ENCODE measurements around the gene AGXT2.
"Not testable (repeated sequence)": the region's sequence is repeated elsewhere in the genome, so short reads cannot be mapped to it uniquely, and the experiment has no call there.

Gene AGXT2

GRCh38 chr5:35012365-35012764 lies 35.4 kb downstream of the AGXT2 start:
- no peak for DNase-seq (ENCODE audit: low read depth)

- DNase-seq (ENCODE audit: low read depth), result no peak
These were observed 37.1 kb downstream of the AGXT2 start for GRCh38 chr5:35010676-35011075.

DNA sequence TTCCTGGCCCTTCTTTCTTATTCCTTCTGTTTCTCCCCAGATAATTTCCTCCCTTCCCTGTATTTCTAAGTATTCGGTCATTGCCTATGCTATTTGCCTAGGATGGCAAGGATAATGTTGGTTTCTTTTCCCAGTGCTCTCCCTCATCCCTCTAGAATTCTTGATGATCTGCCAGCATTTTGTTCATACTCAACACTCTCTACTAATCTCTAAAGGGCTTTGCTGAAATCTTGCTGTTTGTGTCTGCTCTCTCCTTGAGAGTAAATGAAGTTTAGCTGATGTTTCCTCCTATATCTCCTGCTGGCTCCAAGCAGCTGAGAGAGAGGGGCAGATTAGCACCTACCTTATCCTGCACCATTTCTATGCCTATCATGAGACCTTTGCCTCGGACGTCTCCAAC lies 38.1 kb downstream of the AGXT2 start:
- DNase-seq (ENCODE audit: low read depth), result no peak

DNA sequence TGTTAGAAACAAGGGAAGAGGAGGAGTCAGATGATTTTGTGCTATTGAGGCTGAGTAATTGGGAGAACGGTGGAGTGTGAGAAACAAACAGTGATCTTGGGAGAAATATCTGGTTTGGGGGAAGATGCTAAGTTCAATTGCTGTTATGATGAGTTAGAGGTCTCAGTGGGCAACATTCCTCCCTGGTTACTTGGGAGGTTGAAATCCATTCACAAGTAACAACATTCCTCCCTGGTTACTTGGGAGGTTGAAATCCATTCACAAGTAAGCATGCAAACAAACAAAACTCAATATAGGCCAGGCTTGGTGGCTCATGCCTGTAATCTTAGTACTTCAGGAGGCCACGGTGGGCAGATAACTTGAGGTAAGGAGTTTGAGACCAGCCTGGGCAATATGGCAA lies 38.7 kb downstream of the AGXT2 start:
- no peak for DNase-seq (ENCODE audit: low read depth)

- DNase-seq (ENCODE audit: low read depth), result no peak
These were observed 43.0 kb downstream of the AGXT2 start for GRCh38 chr5:35004771-35005170.

DNA sequence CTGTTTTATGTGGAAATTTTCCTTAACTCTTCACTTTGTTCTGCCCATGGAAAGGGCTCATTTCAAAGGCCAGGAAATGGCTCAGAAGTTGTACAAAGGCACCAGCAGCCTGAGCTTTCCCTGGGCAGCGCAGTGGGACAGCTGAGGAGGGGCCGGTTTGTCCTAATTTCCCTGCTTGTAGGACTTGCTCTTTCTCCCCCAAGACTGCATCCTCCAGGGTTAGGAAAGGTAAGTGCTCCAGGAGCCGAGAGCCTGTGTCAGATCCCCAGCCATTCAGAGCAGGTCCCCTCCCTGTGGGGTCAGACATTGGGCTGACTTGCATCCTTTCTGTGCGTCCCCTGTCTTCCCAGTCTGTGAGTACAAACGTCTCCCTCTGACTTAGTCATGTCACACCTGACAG lies 43.5 kb downstream of the AGXT2 start:
- DNase-seq (ENCODE audit: low read depth), result no peak

DNA sequence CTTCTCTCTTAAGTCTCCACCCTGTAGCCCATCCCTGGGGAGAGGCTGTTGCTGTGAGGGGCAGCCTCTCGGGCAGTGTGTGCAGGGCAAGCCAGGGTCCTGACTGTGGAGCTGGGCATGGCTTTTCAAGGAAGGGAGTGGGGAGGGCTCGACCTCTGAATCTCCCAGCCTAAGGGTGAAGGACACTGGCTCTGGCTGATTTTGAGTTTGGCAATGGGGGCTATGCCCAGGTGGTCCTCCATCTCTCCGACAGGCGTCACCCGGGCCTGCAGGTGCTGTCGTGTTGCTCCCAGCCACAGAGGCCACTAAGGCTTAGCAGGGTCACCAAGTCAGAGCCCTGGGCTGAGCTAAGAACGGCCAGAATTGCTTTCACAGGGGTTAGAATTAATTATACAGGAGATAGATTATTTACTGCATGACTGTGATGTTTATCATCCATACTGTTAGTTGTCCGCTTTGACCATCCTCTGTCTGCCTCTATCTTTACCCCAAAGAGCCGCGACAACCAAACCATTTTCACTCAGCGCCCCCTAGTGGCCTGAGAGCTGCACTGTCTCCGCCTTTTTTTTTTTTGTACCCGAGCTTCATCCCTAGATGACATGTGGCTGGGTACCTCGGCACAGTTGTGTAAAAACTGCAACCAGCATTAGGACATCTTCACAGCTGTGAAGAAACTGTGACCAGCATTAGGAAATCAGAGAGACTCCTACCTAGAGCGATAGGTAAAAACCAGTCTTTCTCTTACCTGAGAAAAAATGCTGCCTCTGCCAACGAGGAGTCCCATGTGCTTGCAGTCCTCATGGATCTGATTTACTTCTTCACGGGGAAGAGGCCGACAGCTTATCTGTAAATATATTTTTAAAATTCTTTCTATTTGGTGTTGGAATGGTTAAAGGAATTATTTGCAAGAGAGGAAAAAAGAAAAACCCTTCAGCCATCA lies 44.5 kb downstream of the AGXT2 start:
- DNase-seq (ENCODE audit: low read depth), result no peak

GRCh38 chr5:35002459-35002858 lies 45.3 kb downstream of the AGXT2 start:
- no peak for DNase-seq (ENCODE audit: low read depth)

- DNase-seq (ENCODE audit: low read depth), result no peak
These were observed 45.9 kb downstream of the AGXT2 start for GRCh38 chr5:35001842-35002241.

DNA sequence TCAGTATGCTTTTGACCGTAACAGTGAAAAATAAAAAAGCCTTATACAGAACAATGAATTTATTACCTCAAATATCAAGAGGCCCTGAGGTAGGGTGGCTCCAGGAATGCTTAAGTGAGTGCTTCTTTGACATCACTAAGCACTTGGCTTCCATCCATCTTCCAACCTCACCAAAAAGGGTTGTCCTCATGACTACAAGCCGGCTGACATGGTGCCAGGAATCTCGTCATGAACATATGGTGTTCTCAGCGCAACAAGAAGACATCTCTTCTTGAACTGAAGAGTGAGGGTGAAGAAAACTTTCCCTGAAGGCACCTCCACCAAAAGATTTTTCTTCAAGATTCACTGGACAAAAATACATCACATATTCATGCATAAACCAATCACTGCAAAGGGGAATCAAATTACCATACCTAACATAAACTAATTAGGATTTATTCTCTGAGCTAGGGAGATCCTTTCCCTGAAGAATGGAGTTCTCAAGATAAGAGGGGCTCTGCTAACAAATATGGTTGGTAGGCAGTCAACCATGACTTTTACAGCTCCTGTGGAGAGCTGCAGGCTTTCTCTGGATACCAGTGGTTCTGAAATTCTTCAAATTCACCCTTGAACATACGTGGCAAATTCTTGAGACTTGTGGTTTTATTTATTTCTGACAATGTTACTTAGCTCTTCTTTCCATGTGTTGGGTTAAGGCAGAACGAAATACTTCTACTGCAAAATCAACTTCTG lies 49.5 kb downstream of the AGXT2 start:
- DNase-seq (ENCODE audit: low read depth), result peak; percentile 32

DNA sequence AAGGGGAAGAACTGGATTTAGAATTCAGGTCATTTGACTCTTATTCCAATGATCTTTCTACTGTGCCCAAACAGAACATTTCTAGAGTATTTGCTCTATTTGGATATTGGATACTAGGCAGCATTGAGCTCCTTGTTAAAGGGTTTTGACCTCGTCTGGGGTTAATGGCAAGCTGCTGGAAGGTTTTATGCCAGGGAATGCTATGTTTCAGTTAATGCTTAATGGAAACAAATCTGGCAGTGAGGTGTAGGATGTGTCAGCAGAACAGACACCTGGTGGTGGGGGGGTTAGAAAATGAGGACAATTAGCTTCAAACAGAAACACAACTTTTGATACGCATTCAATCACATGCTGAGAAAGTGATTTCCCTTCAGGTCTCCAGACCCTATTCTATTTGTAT lies 51.5 kb downstream of the AGXT2 start:
- DNase-seq (ENCODE audit: low read depth), result no peak

GRCh38 chr5:34993951-34994350 lies 53.8 kb downstream of the AGXT2 start:
- DNase-seq (ENCODE audit: low read depth), result no peak

- no peak for DNase-seq (ENCODE audit: low read depth)
These were observed 56.1 kb downstream of the AGXT2 start for GRCh38 chr5:34991486-34992238.

- DNase-seq (ENCODE audit: low read depth), result no peak
These were observed 60.8 kb downstream of the AGXT2 start for GRCh38 chr5:34986965-34987364.

GRCh38 chr5:34982823-34983222 lies 64.9 kb downstream of the AGXT2 start:
- no peak for DNase-seq (ENCODE audit: low read depth)

DNA sequence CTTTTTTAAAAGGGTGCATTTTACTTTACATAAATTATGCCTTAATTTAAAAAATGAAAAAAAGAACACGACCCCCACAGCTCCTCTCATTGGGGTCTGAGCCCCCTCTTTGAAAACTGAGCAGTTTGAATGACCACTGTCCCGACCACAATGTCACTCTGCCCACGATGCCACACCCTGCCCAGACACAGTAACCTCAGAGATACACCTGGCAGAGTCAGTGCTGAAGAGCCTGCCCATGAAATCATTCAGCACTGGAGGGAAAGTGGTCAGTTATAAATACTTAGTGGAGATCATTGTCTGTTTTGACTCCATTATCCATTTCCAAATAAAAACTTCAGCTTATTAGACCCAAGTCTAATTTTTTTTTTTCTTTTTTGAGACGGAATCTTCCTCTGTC lies 69.1 kb downstream of the AGXT2 start:
- no peak for DNase-seq (ENCODE audit: low read depth)

GRCh38 chr5:34977934-34978613 lies 69.7 kb downstream of the AGXT2 start:
- no peak for DNase-seq (ENCODE audit: low read depth)

DNA sequence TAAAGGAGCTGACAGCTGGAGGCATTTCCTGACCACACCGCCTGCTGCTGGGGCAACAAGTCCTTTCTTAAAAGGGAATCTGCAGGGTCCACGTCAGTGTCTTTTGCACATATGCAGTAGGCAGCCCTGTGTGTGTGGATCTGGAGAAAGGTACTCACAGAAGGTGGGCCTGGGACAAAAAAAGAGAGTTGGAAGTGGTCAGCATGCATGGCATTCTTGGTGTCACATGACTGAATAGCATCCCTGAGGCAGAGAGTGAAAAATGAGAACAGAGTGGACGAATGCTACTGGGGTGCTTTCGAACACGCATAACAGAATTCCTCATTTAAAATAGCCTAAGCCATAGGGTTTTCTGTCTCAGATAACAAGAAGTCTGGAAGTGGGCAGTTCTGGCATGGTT lies 71.4 kb downstream of the AGXT2 start:
- no peak for DNase-seq (ENCODE audit: low read depth)

- DNase-seq (ENCODE audit: low read depth), result not testable (repeated sequence)
These were observed 76.1 kb downstream of the AGXT2 start for GRCh38 chr5:34971655-34972054.

DNA sequence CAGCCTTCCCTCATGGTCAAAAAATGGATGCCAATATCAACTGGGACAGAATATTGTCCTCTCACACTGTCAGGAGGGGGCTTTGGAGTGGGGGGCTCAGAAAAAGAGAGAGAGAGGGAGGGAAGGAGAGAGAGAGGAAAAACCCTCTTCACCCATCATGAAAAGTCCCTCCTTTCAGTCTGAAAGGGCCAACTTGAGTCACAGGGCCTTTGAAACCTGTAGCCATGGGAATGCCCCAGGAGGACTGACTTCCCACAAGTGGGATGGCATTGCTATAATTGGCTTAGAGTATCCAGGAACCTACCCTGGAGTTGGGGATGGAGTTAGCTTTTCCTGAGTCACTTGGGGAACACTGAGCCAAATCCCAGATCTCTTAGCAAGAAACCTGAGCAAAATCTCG lies 77.2 kb downstream of the AGXT2 start:
- DNase-seq (ENCODE audit: low read depth), result no peak

- DNase-seq (ENCODE audit: low read depth), result no peak
These were observed 79.5 kb downstream of the AGXT2 start for GRCh38 chr5:34968258-34968657.

DNA sequence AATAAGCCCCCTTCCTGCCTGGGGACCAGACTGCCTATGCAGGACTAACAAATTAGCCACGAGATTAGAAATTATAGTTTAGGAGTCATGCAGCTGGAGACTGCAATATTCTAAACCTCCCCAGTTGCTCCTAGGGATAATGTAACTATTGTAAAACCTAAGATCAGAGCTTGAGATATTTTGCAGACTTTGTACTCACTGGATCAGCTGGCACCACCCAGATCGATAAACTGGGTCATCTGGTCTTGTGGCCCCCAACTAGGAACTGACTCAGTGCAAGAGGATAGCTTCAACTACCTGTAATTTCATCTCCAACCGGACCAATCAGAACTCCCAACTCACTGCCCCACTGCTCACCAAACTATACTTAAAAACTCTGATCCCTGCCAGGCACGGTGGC lies 80.2 kb downstream of the AGXT2 start:
- DNase-seq (ENCODE audit: low read depth), result no peak

All from GM04504 (cell line).